ENCODE results near the gene AKAP4.

The AKAP4 gene

GRCh38 chrX:50200907-50201306, at the start of gene AKAP4:
Gene AKAP4, minus strand, starts transcription at chrX:50201007. Its CDS starts 118 bp downstream, at chrX:50200889.
- ChIA-PET CTCF (no interaction called here), POLR2A (no interaction called here)
- DNase-seq (ENCODE audit: extremely low spot score) = no peak
- no peak for TF ChIP-seq CTCF (IDR thresholded peaks at IDR 0.05; ENCODE audit: control extremely low read depth, extremely low read depth, low read depth, missing control alignments)

GRCh38 chrX:50211510-50211909, 10.7 kb upstream of the AKAP4 start:
- ChIA-PET POLR2A (no interaction called here), CTCF (no interaction called here)
- TF ChIP-seq CTCF (IDR thresholded peaks at IDR 0.05; ENCODE audit: control extremely low read depth, extremely low read depth, low read depth, missing control alignments) = no peak
- no peak for DNase-seq (ENCODE audit: extremely low spot score)

- ChIA-PET POLR2A (no interaction called here), CTCF (no interaction called here)
- TF ChIP-seq CTCF (IDR thresholded peaks at IDR 0.05; ENCODE audit: control extremely low read depth, extremely low read depth, low read depth, missing control alignments) = no peak
- no peak for DNase-seq (ENCODE audit: extremely low spot score)
Measured at GRCh38 chrX:50206753-50207152, 5.9 kb upstream of the AKAP4 start.

- TF ChIP-seq CTCF (IDR thresholded peaks at IDR 0.05; ENCODE audit: control extremely low read depth, extremely low read depth, low read depth, missing control alignments) = peak; percentile 28
- ChIA-PET POLR2A (no interaction called here), CTCF (interaction anchor here (0.7 to 1.6 kb wide), 7 partner anchors 12 to 439 kb away, joined by 3 to 8 read pairs (median 3); no protein-coding TSS in a partner anchor)
- DNase-seq (ENCODE audit: extremely low spot score) = peak; percentile 68
Measured at GRCh38 chrX:50204364-50204899, 3.6 kb upstream of the AKAP4 start, which contains the start of gene CCNB3. Gene CCNB3, plus strand, starts transcription at chrX:50204765. Its CDS starts 80,399 bp downstream, at chrX:50285164.

GRCh38 chrX:50202539-50202938, 1.7 kb upstream of the AKAP4 start:
- CTCF ChIA-PET = no interaction called here
- POLR2A ChIA-PET = no interaction called here
- TF ChIP-seq CTCF (IDR thresholded peaks at IDR 0.05; ENCODE audit: control extremely low read depth, extremely low read depth, low read depth, missing control alignments) = no peak
- DNase-seq (ENCODE audit: extremely low spot score) = no peak

GRCh38 chrX:50198348-50198747, 2.5 kb downstream of the AKAP4 start:
- ChIA-PET POLR2A (no interaction called here), CTCF (no interaction called here)
- no peak for DNase-seq (ENCODE audit: extremely low spot score)
- TF ChIP-seq CTCF (IDR thresholded peaks at IDR 0.05; ENCODE audit: control extremely low read depth, extremely low read depth, low read depth, missing control alignments) = no peak
